H1 (cell line): ENCODE data around the gene ADAMTS13. TPM values are rescaled to one million over a fixed set of nuclear protein-coding genes. Genes with fewer than 3 reads are reported as not detected.
A peak's percentile ranks its signal among the peaks of the same experiment; 100 is the strongest.

ENCODE experiments used
- CTCF ChIA-PET: fragments of 300-600 bp; sonication (Branson Sonifier 250); formaldehyde crosslinking; loops from one replicate; lab custom pipeline; 2021; ENCODE audit not compliant: partially characterized antibody; lab: Charles Lee
- POLR2A ChIA-PET: fragments of 300-600 bp; sonication (Branson Sonifier 250); formaldehyde crosslinking; loops from one replicate; lab custom pipeline; 2021; ENCODE audit warnings: inconsistent platforms; ENCODE audit not compliant: partially characterized antibody; lab: Charles Lee
- DNase-seq, 2 experiments: peaks; one replicate each; pipeline versions ENCODE4 v3.0.0 to v3.0.0-alpha.2; 2010 to 2022; ENCODE audit warnings: low spot score in 2 of 2, low read depth in 1 of 2, mixed read lengths in 1 of 2
- FAIRE-seq: peaks from 2 replicates; lab custom pipeline; 2011; peaks lifted over from hg19 to GRCh38; lab: Jason Lieb, UNC
- H2AFZ ChIP-seq: 2 replicates; pipeline ENCODE4 v1.8.1; 2012; ENCODE audit warnings: low read length, inconsistent platforms
- H2AK5ac ChIP-seq: 2 replicates; pipeline ENCODE4 v1.6.1; 2013; ENCODE audit warnings: low read depth, low read length
- H2BK120ac ChIP-seq: replicated peaks from 2 replicates; pipeline ENCODE3; 2013; ENCODE audit warnings: low read depth, low read length, inconsistent platforms
- H2BK12ac ChIP-seq: 2 replicates; pipeline ENCODE4 v1.6.1; 2013; ENCODE audit warnings: low read depth, low read length
- H2BK15ac ChIP-seq: 2 replicates; pipeline ENCODE4 v1.6.1; 2013; ENCODE audit warnings: low read length
- H2BK20ac ChIP-seq: 2 replicates; pipeline ENCODE4 v1.6.1; 2013; ENCODE audit warnings: low read length
- H2BK5ac ChIP-seq: 2 replicates; pipeline ENCODE4 v1.6.1; 2013; ENCODE audit warnings: low read depth, low read length
- H3K14ac ChIP-seq: 2 replicates; pipeline ENCODE4 v1.6.1; 2013; ENCODE audit warnings: inconsistent platforms; ENCODE audit not compliant: insufficient read length
- H3K18ac ChIP-seq: 2 replicates; pipeline ENCODE4 v1.6.1; 2013; ENCODE audit warnings: low read length; ENCODE audit errors: extremely low read depth
- H3K23ac ChIP-seq: 2 replicates; pipeline ENCODE4 v1.6.1; 2013; ENCODE audit warnings: inconsistent platforms; ENCODE audit not compliant: insufficient read length
- H3K23me2 ChIP-seq: 2 replicates; pipeline ENCODE4 v1.6.1; 2013; ENCODE audit warnings: low read depth, low read length
- H3K27ac ChIP-seq: 2 replicates; pipeline ENCODE4 v1.6.1; 2011; ENCODE audit warnings: low read depth, low read length, inconsistent platforms
- H3K27me3 ChIP-seq, 4 experiments: replicated peaks in 1 of 4; 1 replicate in 1 of 4; 2 replicates in 3 of 4; pipeline versions ENCODE4 v1.6.1 to v1.8.1; 2011 to 2013; ENCODE audit warnings: low read length in 3 of 4, mild to moderate bottlenecking in 3 of 4, inconsistent platforms in 2 of 4, mixed read lengths in 2 of 4, moderate library complexity in 1 of 4; ENCODE audit not compliant: control insufficient read depth in 3 of 4, insufficient read depth in 3 of 4; ENCODE audit errors: extremely low read depth in 1 of 4
- H3K36me3 ChIP-seq, 4 experiments: 2 replicates each; pipeline versions ENCODE4 v1.6.1 to v1.8.1; 2011 to 2013; ENCODE audit warnings: mild to moderate bottlenecking in 4 of 4, low read length in 3 of 4, moderate library complexity in 2 of 4, control low read depth in 1 of 4, inconsistent platforms in 1 of 4; ENCODE audit not compliant: insufficient read depth in 4 of 4, control insufficient read depth in 2 of 4
- H3K4ac ChIP-seq: replicated peaks from 2 replicates; pipeline ENCODE3; 2013; ENCODE audit warnings: low read length, low read depth, mixed read lengths, inconsistent platforms; ENCODE audit not compliant: insufficient read length
- H3K4me1 ChIP-seq, 4 experiments: replicated peaks in 1 of 4; 1 replicate in 1 of 4; 2 replicates in 3 of 4; pipeline versions ENCODE4 v1.6.1 to v1.8.1; 2011 to 2013; ENCODE audit warnings: low read length in 3 of 4, inconsistent platforms in 2 of 4, mixed read lengths in 1 of 4; ENCODE audit not compliant: insufficient read depth in 4 of 4, control insufficient read depth in 3 of 4
- H3K4me2 ChIP-seq, 2 experiments: 2 replicates each; pipeline versions ENCODE4 v1.6.1 to v1.8.1; 2011 to 2013; ENCODE audit warnings: low read depth in 2 of 2, low read length in 2 of 2, control low read depth in 1 of 2, inconsistent platforms in 1 of 2, mild to moderate bottlenecking in 1 of 2; ENCODE audit not compliant: insufficient read depth in 1 of 2
- H3K4me3 ChIP-seq, 4 experiments: fragments of 200-600, 300-600 bp in 1 of 4; sonication (generic), shearing (Covaris generic), sonication (Bioruptor Twin) in 1 of 4; 2 replicates each; pipeline versions ENCODE4 v1.5.1 to v1.8.1; 2011 to 2016; ENCODE audit warnings: low read length in 4 of 4, low read depth in 3 of 4, control low read depth in 2 of 4, inconsistent platforms in 2 of 4, mild to moderate bottlenecking in 2 of 4, mixed read lengths in 1 of 4, moderate library complexity in 1 of 4; ENCODE audit not compliant: insufficient read depth in 2 of 4; ENCODE audit errors: extremely low read depth in 1 of 4
- H3K56ac ChIP-seq: replicated peaks from 2 replicates; pipeline ENCODE3; 2013; ENCODE audit warnings: low read depth, mild to moderate bottlenecking, mixed read lengths, low read length, inconsistent platforms; ENCODE audit not compliant: insufficient read length
- H3K79me1 ChIP-seq: 2 replicates; pipeline ENCODE4 v1.6.1; 2013; ENCODE audit warnings: low read depth, low read length, control low read depth
- H3K79me2 ChIP-seq, 2 experiments: 2 replicates each; pipeline versions ENCODE4 v1.6.1 to v1.8.1; 2012 to 2013; ENCODE audit warnings: low read length in 2 of 2, mild to moderate bottlenecking in 2 of 2, inconsistent platforms in 1 of 2; ENCODE audit not compliant: insufficient read depth in 2 of 2, control insufficient read depth in 1 of 2
- H3K9ac ChIP-seq, 4 experiments: replicated peaks in 1 of 4; 1 replicate in 1 of 4; 2 replicates in 3 of 4; pipeline versions ENCODE4 v1.6.1 to v1.8.1; 2011 to 2013; ENCODE audit warnings: low read depth in 3 of 4, low read length in 3 of 4, control low read depth in 2 of 4, mild to moderate bottlenecking in 2 of 4, moderate library complexity in 2 of 4, inconsistent platforms in 1 of 4; ENCODE audit errors: extremely low read depth in 1 of 4
- H3K9me3 ChIP-seq, 2 experiments: 2 replicates each; pipeline versions ENCODE4 v1.6.1 to v1.8.1; 2012 to 2013; ENCODE audit warnings: mild to moderate bottlenecking in 2 of 2, moderate library complexity in 2 of 2, control low read depth in 1 of 2, inconsistent platforms in 1 of 2, low read depth in 1 of 2, low read length in 1 of 2, mixed read lengths in 1 of 2; ENCODE audit not compliant: insufficient read depth in 2 of 2
- H4K20me1 ChIP-seq, 2 experiments: replicated peaks in 1 of 2; 2 replicates each; pipeline versions ENCODE3 to v1.8.1; 2011 to 2013; ENCODE audit warnings: inconsistent platforms in 2 of 2, low read length in 2 of 2, mild to moderate bottlenecking in 1 of 2; ENCODE audit not compliant: insufficient read depth in 2 of 2, control insufficient read depth in 1 of 2
- H4K5ac ChIP-seq: 2 replicates; pipeline ENCODE4 v1.6.1; 2013; ENCODE audit warnings: low read length, low read depth, mixed read lengths, inconsistent platforms; ENCODE audit not compliant: insufficient read length
- H4K8ac ChIP-seq: 2 replicates; pipeline ENCODE4 v1.8.0; 2013; ENCODE audit warnings: mild to moderate bottlenecking, moderate library complexity, low read length, inconsistent platforms; ENCODE audit not compliant: insufficient read depth; ENCODE audit errors: extremely low read depth
- H4K91ac ChIP-seq: replicated peaks from 2 replicates; pipeline ENCODE3; 2013; ENCODE audit warnings: low read length, mixed read lengths, inconsistent platforms; ENCODE audit not compliant: insufficient read length
- ASH2L ChIP-seq: fragments of 200-600, 300-600 bp; sonication (generic); IDR thresholded peaks from one replicate; pipeline ENCODE4 v1.7.1; 2017; ENCODE audit warnings: low read length
- BACH1 ChIP-seq: IDR thresholded peaks from 2 replicates; pipeline ENCODE4 v1.6.1; 2012; ENCODE audit warnings: low read length, improper control_type of control experiment
- BCL11A ChIP-seq, 2 experiments: IDR thresholded peaks; one replicate each; pipeline ENCODE4 v1.6.1; 2011; ENCODE audit warnings: low read depth in 2 of 2, low read length in 2 of 2, mild to moderate bottlenecking in 2 of 2
- RAD21 ChIP-seq, 2 experiments: IDR thresholded peaks in 1 of 2; conservative IDR thresholded peaks in 1 of 2; 2 replicates each; pipeline ENCODE4 v1.6.1; 2011; ENCODE audit warnings: low read depth in 2 of 2, low read length in 2 of 2, improper control_type of control experiment in 1 of 2, inconsistent platforms in 1 of 2, mild to moderate bottlenecking in 1 of 2, moderate library complexity in 1 of 2
- RBBP5 ChIP-seq: IDR thresholded peaks from 2 replicates; pipeline ENCODE4 v1.7.1; 2012; ENCODE audit warnings: low read depth, mild to moderate bottlenecking, inconsistent platforms, low read length, moderate library complexity, borderline replicate concordance
- SAP30 ChIP-seq: fragments of 300-600 bp; sonication (generic); IDR thresholded peaks from 2 replicates; pipeline ENCODE4 v1.7.1; 2012; ENCODE audit warnings: low read length, moderate library complexity, mild to moderate bottlenecking, inconsistent platforms; ENCODE audit not compliant: insufficient read depth, insufficient replicate concordance
- SIRT6 ChIP-seq: IDR thresholded peaks from one replicate; pipeline ENCODE4 v1.7.1; 2012; ENCODE audit warnings: low read length, inconsistent platforms
- TBP ChIP-seq: IDR thresholded peaks from 2 replicates; pipeline ENCODE4 v1.6.1; 2011; ENCODE audit warnings: low read depth, low read length, improper control_type of control experiment
- TEAD4 ChIP-seq: IDR thresholded peaks from 2 replicates; pipeline ENCODE4 v1.6.1; 2012; ENCODE audit warnings: low read depth, low read length, inconsistent platforms, mixed read lengths
- WGBS, 2 experiments: shearing (Covaris generic) in 1 of 2; methylation state at CpG; one replicate each; pipeline versions ENCODE4 v1.1.6 to v1.1.7; 2013 to 2015; ENCODE audit warnings: low lambda C conversion rate in 2 of 2, mixed read lengths in 2 of 2, inconsistent platforms in 1 of 2, low coverage in 1 of 2, missing lambda C conversion rate in 1 of 2; ENCODE audit not compliant: insufficient replicate concordance in 2 of 2, insufficient coverage in 1 of 2, insufficient read length in 1 of 2; ENCODE audit errors: extremely low coverage in 1 of 2, missing lambda C conversion rate in 1 of 2; 5-methylcytosine and 5-hydroxymethylcytosine counted together
- polyA plus RNA-seq, 7 experiments: library from polyadenylated mRNA; depleted of rRNA in 3 of 7; stranded (reverse) in 5 of 7; unstranded in 2 of 7; fragments of >200 nt in 5 of 7; fragments of 200-250 nt in 2 of 7; gene quantifications; 1 replicate in 5 of 7; 2 replicates in 1 of 7; 4 replicates in 1 of 7; pipeline versions ENCODE4 v1.2.1 to v1.2.3, GENCODE V29; 2011 to 2013; ENCODE audit warnings: missing spikeins in 2 of 7, mixed read lengths in 2 of 7
- total RNA-seq: library from RNA; stranded (reverse); fragmentation: NEBNext Ultra II Directional; extraction: Animal tissue kit (Norgen Biotek cat#: 25700); gene quantifications from 2 replicates; pipeline ENCODE4 v1.2.1, GENCODE V29; 2021

ADAMTS13 gene
- total and polyA plus RNA-seq, 2 of the 8 experiments (the other 6 are each of a cell fraction or from before 2014, with no cell fraction given), result 4.4 to 5.8 TPM

DNA sequence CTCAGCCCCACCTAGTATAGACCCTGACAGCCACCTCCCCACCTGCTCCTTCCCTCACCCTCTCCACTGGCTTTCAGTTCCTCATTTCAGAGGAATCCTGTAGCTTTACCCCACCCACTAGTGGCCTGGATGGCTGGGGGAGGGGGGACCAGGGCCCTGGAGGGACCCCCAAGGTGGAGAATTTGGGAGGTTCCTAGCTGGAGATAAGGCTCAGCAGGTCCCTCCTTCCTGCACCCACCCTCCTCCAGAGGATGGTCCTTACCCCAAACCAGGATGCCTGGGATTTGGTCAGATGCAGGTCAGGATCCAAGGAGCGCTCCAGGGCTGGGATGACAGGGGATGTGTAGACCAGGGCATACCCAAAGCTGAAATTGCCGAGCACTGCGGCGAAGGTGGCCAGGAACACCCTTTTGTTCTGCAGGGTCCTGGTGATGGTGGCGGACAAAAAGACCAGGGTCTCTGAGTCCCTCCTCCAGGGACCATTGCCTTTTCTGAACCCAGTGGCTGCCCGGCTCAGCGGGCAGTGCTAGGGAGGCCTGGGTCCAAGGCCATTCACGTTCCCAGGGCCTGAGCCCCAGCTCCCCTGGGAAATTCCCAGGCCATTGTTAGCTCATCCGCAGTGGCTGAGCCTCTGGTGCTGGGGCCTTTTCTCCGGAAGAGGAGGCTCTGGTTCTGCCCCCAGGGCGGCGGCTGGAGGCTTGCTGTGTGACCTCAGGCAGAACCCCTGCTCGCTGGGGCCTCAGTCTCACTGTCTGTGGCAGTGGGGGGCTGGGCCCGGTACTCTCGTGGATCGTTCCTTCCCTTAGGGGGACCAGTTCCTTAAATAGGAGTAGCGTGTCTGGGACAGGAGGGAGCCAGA, 56.1 kb downstream of the ADAMTS13 start:
- Histone ChIP-seq H4K20me1 (peaks cover 3 to 20% of the 10 kb centered on the region in 2 experiments), H2AFZ (no peak overlapping the region), H3K23ac (no peak overlapping the region), H3K4me3 (peak overlapping the region; percentile 52 to 81 (median 60)), H2BK20ac (no peak overlapping the region), H2BK15ac (no peak overlapping the region; the same call in 1 of the 2 replicates), H2BK5ac (no peak overlapping the region), H4K5ac (peak overlapping the region; percentile 72), H3K18ac (peak overlapping the region; percentile 48), H3K27me3 (peaks cover 0 to 4% (median 0%) of the 10 kb centered on the region in 4 experiments; a peak in 1 of 7 replicates), H3K4me1 (peaks cover 0 to 7% (median 4%) of the 10 kb centered on the region in 4 experiments; a peak in 6 of 7 replicates), H3K4me2 (peak overlapping the region; percentile 89 to 95), H3K27ac (no peak overlapping the region), H4K8ac (peak overlapping the region; percentile 85), H2BK120ac (no peak overlapping the region), H3K14ac (no peak overlapping the region), H2BK12ac (peak overlapping the region; percentile 68; the same call in 1 of the 2 replicates), H3K9me3 (no peaks in the 10 kb centered on the region), H2AK5ac (no peak overlapping the region), H3K23me2 (peaks cover 6% of the 10 kb centered on the region; the same call in 1 of the 2 replicates), H4K91ac (peak overlapping the region; percentile 89), H3K36me3 (peaks cover 0 to 21% (median 6%) of the 10 kb centered on the region in 4 experiments; a peak in 5 of 8 replicates), H3K56ac (peak overlapping the region; percentile 69), H3K79me1 (peaks cover 2% of the 10 kb centered on the region; the same call in 1 of the 2 replicates), H3K79me2 (peaks cover 0 to 6% of the 10 kb centered on the region in 2 experiments; a peak in 1 of 4 replicates), H3K4ac (peak overlapping the region; percentile 4), H3K9ac (peak overlapping the region in 3 of 4 experiments; percentile 35 to 37 (median 37); a peak in 4 of 7 replicates)
- FAIRE-seq (no peak), DNase-seq (no peak)
- ChIA-PET POLR2A (interaction anchor here (0.5 to 3.4 kb wide), 8 partner anchors 10 to 201 kb away, joined by 3 to 19 read pairs (median 4); partner anchors contain the start of genes CACFD1, MED22 and RPL7A), CTCF (interaction anchor here (0.6 to 3.4 kb wide), 15 partner anchors 7 to 277 kb away, joined by 3 to 13 read pairs (median 3); no protein-coding TSS in a partner anchor)
- TF ChIP-seq RBBP5 (no peak), RAD21 (IDR thresholded peaks at IDR 0.05 in 1 of 2, conservative IDR thresholded peaks at IDR 0.05 in 1 of 2; ENCODE audit: low read depth in 2 of 2, low read length in 2 of 2) (no peak; a peak in 1 of 4 replicates), SAP30 (no peak), BACH1 (no peak), TBP (no peak), ASH2L (no peak), BCL11A (IDR thresholded peaks at IDR 0.05; ENCODE audit: low read depth in 2 of 2, low read length in 2 of 2) (no peak), SIRT6 (no peak), TEAD4 (no peak)
- 27% methylated on average over 17 of the region's 17 CpGs; no CpG with 5 or more reads in 1 of the 2 experiments for WGBS, 2 experiments
